HepG2 (cell line): ENCODE results near the gene ADI1. TPM values are rescaled to one million over a fixed set of nuclear protein-coding genes. Genes with fewer than 3 reads are reported as not detected.
A peak's percentile ranks its signal among the peaks of the same experiment; 100 is the strongest.

Source experiments
- ELF4 ChIP-seq: sonication (generic); formaldehyde crosslinking; IDR thresholded peaks from 2 replicates; pipeline ENCODE4 v1.5.0; 2020; ENCODE audit warnings: missing genetic modification reagents, mild to moderate bottlenecking, moderate library complexity, borderline replicate concordance
- FIP1L1 ChIP-seq: fragments of 200-400 bp; formaldehyde crosslinking; IDR thresholded peaks from 2 replicates; pipeline ENCODE4 v1.6.1; 2018; ENCODE audit warnings: low read depth, mild to moderate bottlenecking, low read length, moderate library complexity, borderline replicate concordance; ENCODE audit not compliant: insufficient read depth
- HMG20B ChIP-seq: conservative IDR thresholded peaks from 2 replicates; pipeline ENCODE4 v1.6.1; 2016; ENCODE audit warnings: missing genetic modification reagents, missing compliant biosample characterization
- JDP2 ChIP-seq: sonication (generic); formaldehyde crosslinking; IDR thresholded peaks from 2 replicates; pipeline ENCODE4 v1.8.1; 2022; ENCODE audit warnings: missing genetic modification reagents, borderline replicate concordance
- MIER3 ChIP-seq: IDR thresholded peaks from 2 replicates; pipeline ENCODE4 v1.6.1; 2016; ENCODE audit warnings: missing compliant biosample characterization, borderline replicate concordance
- NPAS2 ChIP-seq: sonication (generic); formaldehyde crosslinking; IDR thresholded peaks from 2 replicates; pipeline ENCODE4 v1.8.0; 2022; ENCODE audit warnings: mild to moderate bottlenecking, missing genetic modification reagents, borderline replicate concordance
- POLR2A ChIP-seq, 2 experiments: IDR thresholded peaks; 2 replicates each; pipeline ENCODE4 v1.6.1; 2011; ENCODE audit warnings: low read depth in 2 of 2, low read length in 2 of 2, mild to moderate bottlenecking in 1 of 2, moderate library complexity in 1 of 2; ENCODE audit not compliant: insufficient read depth in 1 of 2
- PRMT3 ChIP-seq: sonication (generic); formaldehyde crosslinking; IDR thresholded peaks from 2 replicates; pipeline ENCODE4 v1.8.1; 2022; ENCODE audit warnings: low read depth, mild to moderate bottlenecking, moderate library complexity, missing genetic modification reagents, borderline replicate concordance
- RNF2 ChIP-seq: fragments of 450-650 bp; conservative IDR thresholded peaks from 2 replicates; pipeline ENCODE4 v1.6.1; 2016; ENCODE audit warnings: low read depth
- SAP130 ChIP-seq: IDR thresholded peaks from 2 replicates; pipeline ENCODE4 v1.6.1; 2016; ENCODE audit warnings: low read depth
- SIN3B ChIP-seq: fragments of 150-350 bp; IDR thresholded peaks from 2 replicates; pipeline ENCODE4 v1.6.1; 2014; ENCODE audit warnings: low read length
- SMAD1 ChIP-seq: sonication (generic); formaldehyde crosslinking; IDR thresholded peaks from 2 replicates; pipeline ENCODE4 v1.4.0; 2020; ENCODE audit warnings: missing genetic modification reagents, low read depth, mild to moderate bottlenecking, borderline replicate concordance
- SP2 ChIP-seq: sonication (generic); formaldehyde crosslinking; IDR thresholded peaks from 2 replicates; pipeline ENCODE4 v1.5.1; 2020; ENCODE audit warnings: mild to moderate bottlenecking, missing genetic modification reagents
- SPEN ChIP-seq: sonication (generic); formaldehyde crosslinking; IDR thresholded peaks from 2 replicates; pipeline ENCODE4 v1.5.1; 2020; ENCODE audit warnings: low read depth, mild to moderate bottlenecking, missing genetic modification reagents
- TCF12 ChIP-seq, 2 experiments: fragments of 450-650 bp in 1 of 2; sonication (generic) in 1 of 2; formaldehyde crosslinking in 1 of 2; IDR thresholded peaks; 2 replicates each; pipeline versions ENCODE4 v1.6.1 to v1.8.0; 2017 to 2022; ENCODE audit warnings: antibody characterized with exemption in 1 of 2, mild to moderate bottlenecking in 1 of 2, missing genetic modification reagents in 1 of 2, moderate library complexity in 1 of 2
- ZKSCAN1 ChIP-seq: fragments of 150-350 bp; IDR thresholded peaks from 2 replicates; pipeline ENCODE4 v1.6.1; 2014; ENCODE audit warnings: low read length
- ZMYM2 ChIP-seq: sonication (generic); formaldehyde crosslinking; IDR thresholded peaks from 2 replicates; pipeline ENCODE4 v1.8.0; 2022; ENCODE audit warnings: mild to moderate bottlenecking, missing genetic modification reagents
- ZNF12 ChIP-seq: sonication (generic); formaldehyde crosslinking; IDR thresholded peaks from 2 replicates; pipeline ENCODE4 v1.5.0; 2020; ENCODE audit warnings: missing genetic modification reagents
- ZNF326 ChIP-seq: sonication (generic); formaldehyde crosslinking; IDR thresholded peaks from 2 replicates; pipeline ENCODE4 v1.4.0; 2020; ENCODE audit warnings: missing genetic modification reagents, borderline replicate concordance
- ZNF562 ChIP-seq: sonication (generic); formaldehyde crosslinking; IDR thresholded peaks from 2 replicates; pipeline ENCODE4 v1.8.0; 2022; ENCODE audit warnings: missing genetic modification reagents, borderline replicate concordance
- polyA plus RNA-seq, 8 experiments: library from polyadenylated mRNA; depleted of rRNA in 3 of 8; stranded (reverse) in 7 of 8; unstranded in 1 of 8; fragments of >200 nt; fragmentation: Illumina TruSeq in 4 of 8; extraction: Trizol in 4 of 8; gene quantifications; 2 replicates each; pipeline versions ENCODE4 v1.2.1 to v1.2.3, GENCODE V29; 2011 to 2016; ENCODE audit warnings: low read depth in 4 of 8, missing spikeins in 1 of 8, mixed read lengths in 1 of 8; ENCODE audit not compliant: insufficient read depth in 1 of 8
- total RNA-seq, 5 experiments: library from RNA; depleted of rRNA; stranded (reverse); fragments of >200 nt; fragmentation: Illumina TruSeq; extraction: Trizol; gene quantifications; 2 replicates each; pipeline ENCODE4 v1.2.3, GENCODE V29; 2016; ENCODE audit warnings: low read depth in 1 of 5
- TF ChIP-seq, protein P1 (sequence below): sonication (generic); formaldehyde crosslinking; IDR thresholded peaks from 2 replicates; pipeline ENCODE4 v1.4.0; 2020; ENCODE audit warnings: low read depth, missing genetic modification reagents
- TF ChIP-seq, protein P2 (sequence below): sonication (generic); formaldehyde crosslinking; IDR thresholded peaks from 2 replicates; pipeline ENCODE4 v1.5.0; 2020; ENCODE audit warnings: mild to moderate bottlenecking, missing genetic modification reagents

Gene ADI1
- total and polyA plus RNA-seq, 2 of the 13 experiments (the other 11 are each of a cell fraction or from before 2014, with no cell fraction given), result 28.7 to 123 TPM

DNA sequence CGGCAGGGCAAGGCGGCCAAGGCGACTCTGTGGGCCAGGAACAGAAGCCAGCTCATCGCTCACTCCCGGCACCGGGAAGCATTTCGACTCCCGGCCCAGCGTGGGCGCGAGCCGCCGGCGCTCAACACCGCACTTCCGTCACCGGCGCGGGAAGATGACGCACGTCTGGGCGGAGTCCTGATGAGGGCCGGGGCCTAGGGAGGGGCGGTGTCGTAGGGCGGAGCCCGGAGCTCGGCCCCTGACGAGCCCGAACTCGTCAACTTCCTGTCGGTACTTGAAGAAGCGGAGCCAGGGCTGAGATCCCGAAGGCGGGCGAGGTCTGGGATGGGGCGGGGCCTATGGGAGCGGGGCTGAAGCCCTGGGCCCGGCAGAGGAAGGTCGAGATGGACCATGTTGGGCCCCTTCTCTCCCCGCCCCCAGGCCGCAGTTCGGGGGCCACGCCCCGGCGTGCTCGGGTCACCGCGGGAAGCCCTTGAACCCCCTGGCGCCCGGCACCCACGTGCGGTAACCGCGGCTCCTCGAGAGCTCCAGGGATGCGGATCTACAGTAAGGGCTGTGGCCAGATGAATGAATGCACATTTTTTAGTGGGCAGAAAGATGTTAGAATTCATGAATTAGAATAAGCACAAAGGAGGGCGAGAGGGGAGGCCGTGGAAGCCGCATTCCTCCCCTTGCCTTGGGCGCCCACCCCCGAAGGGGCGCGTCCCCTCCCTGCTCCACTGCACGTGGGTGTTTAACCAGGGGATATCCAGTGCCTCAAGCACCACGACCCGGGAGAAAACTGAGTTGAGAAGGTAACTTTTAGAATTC lies 39.1 kb upstream of the ADI1 start, which contains the start of gene RNASEH1 (continued):
- TF ChIP-seq, protein P1, sequence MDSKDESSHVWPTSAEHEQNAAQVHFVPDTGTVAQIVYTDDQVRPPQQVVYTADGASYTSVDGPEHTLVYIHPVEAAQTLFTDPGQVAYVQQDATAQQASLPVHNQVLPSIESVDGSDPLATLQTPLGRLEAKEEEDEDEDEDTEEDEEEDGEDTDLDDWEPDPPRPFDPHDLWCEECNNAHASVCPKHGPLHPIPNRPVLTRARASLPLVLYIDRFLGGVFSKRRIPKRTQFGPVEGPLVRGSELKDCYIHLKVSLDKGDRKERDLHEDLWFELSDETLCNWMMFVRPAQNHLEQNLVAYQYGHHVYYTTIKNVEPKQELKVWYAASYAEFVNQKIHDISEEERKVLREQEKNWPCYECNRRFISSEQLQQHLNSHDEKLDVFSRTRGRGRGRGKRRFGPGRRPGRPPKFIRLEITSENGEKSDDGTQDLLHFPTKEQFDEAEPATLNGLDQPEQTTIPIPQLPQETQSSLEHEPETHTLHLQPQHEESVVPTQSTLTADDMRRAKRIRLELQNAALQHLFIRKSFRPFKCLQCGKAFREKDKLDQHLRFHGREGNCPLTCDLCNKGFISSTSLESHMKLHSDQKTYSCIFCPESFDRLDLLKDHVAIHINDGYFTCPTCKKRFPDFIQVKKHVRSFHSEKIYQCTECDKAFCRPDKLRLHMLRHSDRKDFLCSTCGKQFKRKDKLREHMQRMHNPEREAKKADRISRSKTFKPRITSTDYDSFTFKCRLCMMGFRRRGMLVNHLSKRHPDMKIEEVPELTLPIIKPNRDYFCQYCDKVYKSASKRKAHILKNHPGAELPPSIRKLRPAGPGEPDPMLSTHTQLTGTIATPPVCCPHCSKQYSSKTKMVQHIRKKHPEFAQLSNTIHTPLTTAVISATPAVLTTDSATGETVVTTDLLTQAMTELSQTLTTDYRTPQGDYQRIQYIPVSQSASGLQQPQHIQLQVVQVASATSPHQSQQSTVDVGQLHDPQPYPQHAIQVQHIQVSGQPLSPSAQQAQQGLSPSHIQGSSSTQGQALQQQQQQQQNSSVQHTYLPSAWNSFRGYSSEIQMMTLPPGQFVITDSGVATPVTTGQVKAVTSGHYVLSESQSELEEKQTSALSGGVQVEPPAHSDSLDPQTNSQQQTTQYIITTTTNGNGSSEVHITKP (CRISPR knock-in tag), result peak; percentile 72; the same call in 1 of the 2 replicates
- TF ChIP-seq SP2 (CRISPR knock-in tag), result peak; percentile 58
- TF ChIP-seq PRMT3 (CRISPR knock-in tag), result peak; percentile 88; the same call in 1 of the 2 replicates
- TF ChIP-seq HMG20B (CRISPR knock-in tag), result peak; percentile 80; the same call in 1 of the 2 replicates
- TF ChIP-seq ZMYM2 (CRISPR knock-in tag), result peak; percentile 86; the same call in 1 of the 2 replicates
- TF ChIP-seq SMAD1 (CRISPR knock-in tag), result peak; percentile 93
- TF ChIP-seq, protein P2, sequence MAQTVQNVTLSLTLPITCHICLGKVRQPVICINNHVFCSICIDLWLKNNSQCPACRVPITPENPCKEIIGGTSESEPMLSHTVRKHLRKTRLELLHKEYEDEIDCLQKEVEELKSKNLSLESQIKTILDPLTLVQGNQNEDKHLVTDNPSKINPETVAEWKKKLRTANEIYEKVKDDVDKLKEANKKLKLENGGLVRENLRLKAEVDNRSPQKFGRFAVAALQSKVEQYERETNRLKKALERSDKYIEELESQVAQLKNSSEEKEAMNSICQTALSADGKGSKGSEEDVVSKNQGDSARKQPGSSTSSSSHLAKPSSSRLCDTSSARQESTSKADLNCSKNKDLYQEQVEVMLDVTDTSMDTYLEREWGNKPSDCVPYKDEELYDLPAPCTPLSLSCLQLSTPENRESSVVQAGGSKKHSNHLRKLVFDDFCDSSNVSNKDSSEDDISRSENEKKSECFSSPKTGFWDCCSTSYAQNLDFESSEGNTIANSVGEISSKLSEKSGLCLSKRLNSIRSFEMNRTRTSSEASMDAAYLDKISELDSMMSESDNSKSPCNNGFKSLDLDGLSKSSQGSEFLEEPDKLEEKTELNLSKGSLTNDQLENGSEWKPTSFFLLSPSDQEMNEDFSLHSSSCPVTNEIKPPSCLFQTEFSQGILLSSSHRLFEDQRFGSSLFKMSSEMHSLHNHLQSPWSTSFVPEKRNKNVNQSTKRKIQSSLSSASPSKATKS (CRISPR knock-in tag), result 0 out of 2 replicates have a peak, but pooled peaks have one; percentile 85
- peak; percentile 88 to 96 for TF ChIP-seq POLR2A (IDR thresholded peaks at IDR 0.05; ENCODE audit: insufficient read depth in 1 of 2, low read depth in 2 of 2, low read length in 2 of 2)
- 0 out of 2 replicates have a peak, but pooled peaks have one; percentile 25 for TF ChIP-seq ZKSCAN1
- peak; percentile 92 for TF ChIP-seq SIN3B
- TF ChIP-seq SPEN (CRISPR knock-in tag), result peak; percentile 95
- TF ChIP-seq RNF2, result peak; percentile 98
- TF ChIP-seq TCF12 (IDR thresholded peaks at IDR 0.05), result no peak
- TF ChIP-seq TCF12 (CRISPR knock-in tag; IDR thresholded peaks at IDR 0.05), result peak; percentile 23
- TF ChIP-seq SAP130 (CRISPR knock-in tag), result peak; percentile 100
- no peak for TF ChIP-seq ZNF326
- 0 out of 2 replicates have a peak, but pooled peaks have one; percentile 94 for TF ChIP-seq FIP1L1
- TF ChIP-seq MIER3 (CRISPR knock-in tag), result peak; percentile 99
- peak; percentile 89 for TF ChIP-seq ZNF562
- TF ChIP-seq ELF4 (CRISPR knock-in tag), result peak; percentile 92
- TF ChIP-seq NPAS2 (CRISPR knock-in tag), result 0 out of 2 replicates have a peak, but pooled peaks have one; percentile 73
- peak; percentile 81 for TF ChIP-seq ZNF12 (CRISPR knock-in tag)
- TF ChIP-seq JDP2 (CRISPR knock-in tag), result peak; percentile 92
